GM23338 (cell line): Measurements from ENCODE around the gene MAPK8IP2.

Source experiments
- CREB1 ChIP-seq: fragments of 250-450 bp; sonication (Bioruptor Pico); IDR thresholded peaks from 2 replicates; pipeline ENCODE4 v1.5.0; 2020; ENCODE audit warnings: low read depth, mild to moderate bottlenecking, moderate library complexity
- CTCF ChIP-seq, 2 experiments: fragments of 200-600 bp in 1 of 2; sonication (generic) in 1 of 2; conservative IDR thresholded peaks; 2 replicates each; pipeline versions ENCODE4 v1.5.1 to v1.6.1; 2016 to 2017; ENCODE audit warnings: antibody characterized with exemption in 2 of 2, low read depth in 2 of 2, mild to moderate bottlenecking in 2 of 2, moderate library complexity in 1 of 2
- ETS1 ChIP-seq: IDR thresholded peaks from 2 replicates; pipeline ENCODE4 v1.6.1; 2016; ENCODE audit warnings: antibody characterized with exemption
- EZH2 ChIP-seq: fragments of 200-600 bp; sonication (generic); IDR thresholded peaks from one replicate; pipeline ENCODE4 v1.8.0; 2017; ENCODE audit warnings: antibody characterized with exemption, mild to moderate bottlenecking, low read depth; ENCODE audit not compliant: unreplicated experiment
- EZH2phosphoT487 ChIP-seq: fragments of 200-600 bp; sonication (generic); IDR thresholded peaks from one replicate; pipeline ENCODE4 v1.8.1; 2018; ENCODE audit warnings: antibody characterized with exemption; ENCODE audit not compliant: unreplicated experiment
- JUNB ChIP-seq: IDR thresholded peaks from one replicate; pipeline ENCODE4 v1.6.1; 2016; ENCODE audit warnings: antibody characterized with exemption; ENCODE audit not compliant: unreplicated experiment
- NANOG ChIP-seq: IDR thresholded peaks from 2 replicates; pipeline ENCODE4 v1.6.1; 2016; ENCODE audit warnings: antibody characterized with exemption, borderline replicate concordance
- POLR2AphosphoS5 ChIP-seq: IDR thresholded peaks from 2 replicates; pipeline ENCODE4 v1.6.1; 2016; ENCODE audit warnings: antibody characterized with exemption, low read depth
- REST ChIP-seq: IDR thresholded peaks from one replicate; pipeline ENCODE4 v1.6.1; 2018; ENCODE audit warnings: antibody characterized with exemption; ENCODE audit not compliant: unreplicated experiment

GRCh38 chr22:50585781-50586180 is 14.8 kb upstream of the MAPK8IP2 start:
- no peak for TF ChIP-seq CREB1 (CRISPR knock-in tag)
- no peak for TF ChIP-seq ETS1
- TF ChIP-seq CTCF (conservative IDR thresholded peaks at IDR 0.05; ENCODE audit: low read depth in 2 of 2): no peak
- TF ChIP-seq POLR2AphosphoS5: no peak
- no peak for TF ChIP-seq REST
- TF ChIP-seq EZH2: no peak
- no peak for TF ChIP-seq EZH2phosphoT487
- TF ChIP-seq NANOG: no peak
- TF ChIP-seq JUNB: no peak
